ENCODE measurements around the gene RNF166.

RNF166 gene

DNA sequence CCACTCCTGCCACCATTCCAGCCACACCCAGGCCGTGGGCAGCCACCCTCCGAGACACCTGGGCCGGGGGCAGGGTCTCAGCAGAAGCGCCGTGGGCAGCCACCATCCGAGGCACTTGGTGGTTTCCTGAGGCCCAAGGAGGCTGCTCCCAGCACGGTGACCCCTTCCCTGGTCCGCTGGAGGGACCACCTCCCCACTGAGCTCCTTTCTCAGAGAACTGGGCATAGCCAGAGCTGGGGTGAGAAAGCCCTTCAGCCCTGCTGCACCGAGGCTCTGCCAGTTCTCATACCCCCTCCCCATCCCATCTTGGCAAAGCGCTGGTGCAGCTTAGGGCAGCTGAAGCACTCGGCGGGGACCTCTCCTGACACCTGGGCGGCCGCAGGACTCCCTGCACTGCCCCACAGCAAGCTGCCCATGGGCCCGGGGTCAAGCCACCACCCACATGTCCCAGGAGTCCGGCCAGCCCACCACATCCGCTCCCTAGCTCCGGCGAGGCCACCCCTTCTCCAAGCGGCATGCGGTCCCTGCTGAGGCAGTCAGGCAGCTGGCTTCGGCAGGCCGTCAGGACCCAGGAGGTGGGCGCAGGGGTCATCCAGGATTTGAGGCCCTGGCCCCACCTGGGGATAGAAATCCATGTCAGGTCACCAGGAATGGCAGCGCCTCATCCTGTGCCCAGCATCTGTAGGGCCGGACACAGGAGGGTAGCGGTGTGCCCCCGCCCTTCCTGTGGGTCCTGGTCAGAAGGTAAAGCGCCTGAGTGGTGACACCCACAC is 54.0 kb downstream of the RNF166 start:
- no peak for DNase-seq (ENCODE audit: low spot score)

DNA sequence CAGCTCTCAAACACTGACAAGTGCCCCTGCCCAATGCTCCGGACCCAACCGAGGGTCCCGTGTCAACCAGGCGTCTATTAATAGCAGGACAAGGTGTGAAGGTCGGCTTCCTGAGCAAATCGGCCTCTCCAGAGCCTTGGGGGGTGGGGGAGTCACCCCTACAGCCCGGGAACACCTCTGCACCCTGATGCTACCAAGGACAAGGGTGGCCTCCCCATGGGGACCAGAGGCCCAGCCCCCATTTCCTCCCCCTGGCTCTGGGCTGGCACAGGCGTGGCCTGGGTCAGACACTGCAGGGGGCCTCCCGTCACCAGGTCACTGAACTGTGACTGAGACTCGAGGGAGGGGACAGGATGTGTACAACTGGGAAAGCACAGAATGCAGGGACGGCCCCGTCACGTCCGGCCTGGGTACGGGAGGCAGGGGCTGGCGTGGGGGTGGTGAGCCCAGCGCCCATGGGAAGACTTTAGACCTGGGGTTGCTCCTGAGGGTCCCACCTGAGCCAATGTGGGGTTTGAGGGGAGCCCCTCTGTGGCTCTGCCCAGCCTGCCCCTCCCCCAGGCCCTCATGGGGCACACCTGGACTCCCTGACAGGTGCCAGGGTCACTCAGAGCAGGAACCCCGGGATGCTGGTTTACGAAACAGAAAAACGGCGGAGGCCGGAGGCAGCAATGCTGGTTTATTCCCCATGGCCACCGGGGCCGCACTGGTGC is 54.8 kb downstream of the RNF166 start:
- DNase-seq (ENCODE audit: low spot score), result peak; percentile 67

GRCh38 chr16:88650749-88651275 is 55.4 kb downstream of the RNF166 start, which contains the start of gene CYBA:
Gene CYBA (minus strand): TSS chr16:88651053. CDS start chr16:88651013, 40 bp downstream.
- peak; percentile 73 for DNase-seq (ENCODE audit: low spot score)

- DNase-seq (ENCODE audit: low spot score), result peak; percentile 70
Observed at GRCh38 chr16:88649924-88650748, 56.1 kb downstream of the RNF166 start.

DNA sequence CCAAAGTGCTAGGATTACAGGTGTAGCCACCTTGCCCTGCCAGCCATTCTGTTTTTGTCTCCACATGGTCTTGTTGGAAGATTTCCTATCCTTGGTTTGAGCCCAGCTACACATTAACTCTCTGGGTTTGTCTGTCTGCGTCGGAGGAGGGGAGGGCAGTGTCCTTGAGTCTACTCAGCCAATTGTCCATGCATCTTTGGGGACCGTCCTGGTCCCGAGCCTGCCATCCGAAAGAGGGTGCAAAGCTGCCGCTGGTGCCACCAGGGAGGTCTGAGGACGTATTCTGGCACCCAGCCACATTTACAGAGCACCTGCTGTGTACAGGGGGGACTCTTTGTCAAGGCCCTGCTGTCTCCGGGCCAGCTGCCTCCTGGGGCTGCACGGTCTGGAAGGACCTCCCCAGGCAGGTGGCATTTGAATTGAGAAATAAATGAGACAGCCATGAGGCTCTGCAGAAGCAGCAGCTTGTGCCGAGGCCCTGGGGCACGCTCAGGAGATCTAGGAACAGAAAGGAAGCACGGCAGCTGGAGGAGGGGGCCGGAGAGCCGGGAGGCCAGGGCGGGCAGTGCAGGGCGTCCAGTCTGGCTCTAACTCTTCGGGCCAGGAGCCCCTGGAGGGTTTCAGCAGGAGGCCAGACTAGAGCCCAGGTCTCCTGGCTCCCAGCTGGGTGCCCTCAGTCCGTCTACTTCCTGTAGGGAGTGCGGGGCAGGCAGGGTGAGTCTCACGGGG is 56.8 kb downstream of the RNF166 start:
- no peak for DNase-seq (ENCODE audit: low spot score)

DNA sequence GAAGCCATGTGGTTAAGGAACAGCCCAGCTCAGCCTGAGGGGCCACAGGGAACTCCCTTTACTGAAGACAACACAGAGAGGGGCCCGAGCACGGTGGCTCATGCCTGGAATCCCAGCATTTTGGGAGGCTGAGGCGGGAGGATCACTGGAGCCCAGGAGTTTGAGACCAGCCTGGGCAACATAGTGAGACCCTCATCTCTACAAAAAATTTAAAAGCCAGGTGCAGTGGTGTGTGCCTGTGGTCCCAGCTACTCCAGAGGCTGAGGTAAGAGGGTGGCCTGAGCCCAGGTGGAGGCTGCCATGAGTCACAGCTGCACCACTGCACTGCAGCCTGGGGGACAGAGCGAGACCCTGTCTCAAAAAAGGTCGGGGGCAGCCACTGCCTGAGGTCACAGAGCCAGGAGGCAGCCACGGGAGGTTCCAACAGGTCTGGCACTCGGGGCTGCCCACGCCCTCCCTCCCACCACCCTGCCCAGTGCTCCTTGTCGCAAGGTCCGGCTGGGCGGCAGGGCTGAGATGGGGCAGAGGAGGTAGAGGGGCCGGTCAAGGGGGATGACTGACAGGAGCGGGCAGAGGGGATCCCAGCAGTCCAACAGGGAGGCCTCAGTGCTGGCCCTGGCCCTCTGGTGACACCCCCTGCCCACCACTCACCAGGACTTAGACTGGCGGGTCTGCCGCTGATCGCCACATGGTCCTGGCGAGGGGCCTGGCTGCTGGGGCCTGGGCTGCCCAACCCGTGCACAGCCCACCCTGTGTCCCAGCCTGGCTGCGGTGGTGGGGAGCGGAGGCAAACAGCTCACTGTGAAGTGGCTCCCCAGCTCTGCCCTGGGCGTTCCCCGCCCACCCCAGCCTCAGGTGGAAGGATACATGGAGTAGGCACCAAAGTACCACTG is 58.8 kb downstream of the RNF166 start:
- DNase-seq (ENCODE audit: low spot score), result no peak
